ENCODE measurements around the gene GFRA1. TPM values are rescaled to one million over a fixed set of nuclear protein-coding genes. Genes with fewer than 3 reads are reported as not detected.

Gene GFRA1
- total RNA-seq, 4 donors from 2014 or later, result 2.6 to 75.1 (median 48.0) TPM

GRCh38 chr10:116253716-116254115 lies 19.3 kb downstream of the GFRA1 start:
- Histone ChIP-seq H3K4me3 (no peak overlapping the region), H3K27ac (no peak overlapping the region), H3K9me3 (no peaks in the 10 kb centered on the region), H3K36me3 (no peaks in the 10 kb centered on the region), H3K4me1 (no peaks in the 10 kb centered on the region), H3K27me3 (no peaks in the 10 kb centered on the region)
- DNase-seq, result no peak
- intact Hi-C loops (cut with DNase I; ENCODE audit: low total_unique reads), result no loop called here
- TF ChIP-seq POLR2A (IDR thresholded peaks at IDR 0.05), result no peak
- TF ChIP-seq, protein P1, sequence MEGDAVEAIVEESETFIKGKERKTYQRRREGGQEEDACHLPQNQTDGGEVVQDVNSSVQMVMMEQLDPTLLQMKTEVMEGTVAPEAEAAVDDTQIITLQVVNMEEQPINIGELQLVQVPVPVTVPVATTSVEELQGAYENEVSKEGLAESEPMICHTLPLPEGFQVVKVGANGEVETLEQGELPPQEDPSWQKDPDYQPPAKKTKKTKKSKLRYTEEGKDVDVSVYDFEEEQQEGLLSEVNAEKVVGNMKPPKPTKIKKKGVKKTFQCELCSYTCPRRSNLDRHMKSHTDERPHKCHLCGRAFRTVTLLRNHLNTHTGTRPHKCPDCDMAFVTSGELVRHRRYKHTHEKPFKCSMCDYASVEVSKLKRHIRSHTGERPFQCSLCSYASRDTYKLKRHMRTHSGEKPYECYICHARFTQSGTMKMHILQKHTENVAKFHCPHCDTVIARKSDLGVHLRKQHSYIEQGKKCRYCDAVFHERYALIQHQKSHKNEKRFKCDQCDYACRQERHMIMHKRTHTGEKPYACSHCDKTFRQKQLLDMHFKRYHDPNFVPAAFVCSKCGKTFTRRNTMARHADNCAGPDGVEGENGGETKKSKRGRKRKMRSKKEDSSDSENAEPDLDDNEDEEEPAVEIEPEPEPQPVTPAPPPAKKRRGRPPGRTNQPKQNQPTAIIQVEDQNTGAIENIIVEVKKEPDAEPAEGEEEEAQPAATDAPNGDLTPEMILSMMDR (IDR thresholded peaks at IDR 0.05), result no peak

GRCh38 chr10:116251602-116252395 lies 21.2 kb downstream of the GFRA1 start:
- Histone ChIP-seq H3K4me1 (no peaks in the 10 kb centered on the region), H3K27me3 (no peaks in the 10 kb centered on the region), H3K9me3 (no peaks in the 10 kb centered on the region), H3K27ac (no peak overlapping the region), H3K4me3 (no peak overlapping the region), H3K36me3 (no peaks in the 10 kb centered on the region)
- no peak for DNase-seq
- no peak for TF ChIP-seq POLR2A (IDR thresholded peaks at IDR 0.05)
- TF ChIP-seq, protein P1 (IDR thresholded peaks at IDR 0.05), result no peak
- intact Hi-C loops (cut with DNase I; ENCODE audit: low total_unique reads), result no loop called here

GRCh38 chr10:116247691-116248090 lies 25.3 kb downstream of the GFRA1 start:
- Histone ChIP-seq H3K27me3 (no peaks in the 10 kb centered on the region), H3K4me1 (no peaks in the 10 kb centered on the region), H3K27ac (no peak overlapping the region), H3K4me3 (no peak overlapping the region), H3K9me3 (no peaks in the 10 kb centered on the region), H3K36me3 (no peaks in the 10 kb centered on the region)
- TF ChIP-seq, protein P1 (IDR thresholded peaks at IDR 0.05), result no peak
- no peak for TF ChIP-seq POLR2A (IDR thresholded peaks at IDR 0.05)
- intact Hi-C loops (cut with DNase I; ENCODE audit: low total_unique reads), result no loop called here
- no peak for DNase-seq

GRCh38 chr10:116246263-116246662 lies 26.7 kb downstream of the GFRA1 start:
- no peak for DNase-seq
- TF ChIP-seq POLR2A (IDR thresholded peaks at IDR 0.05), result no peak
- TF ChIP-seq, protein P1 (IDR thresholded peaks at IDR 0.05), result no peak
- H3K27ac ChIP-seq, result no peak overlapping the region
- no peaks in the 10 kb centered on the region for H3K4me1 ChIP-seq
- no peaks in the 10 kb centered on the region for H3K9me3 ChIP-seq
- intact Hi-C loops (cut with DNase I; ENCODE audit: low total_unique reads), result no loop called here
- no peaks in the 10 kb centered on the region for H3K27me3 ChIP-seq
- H3K36me3 ChIP-seq, result no peaks in the 10 kb centered on the region
- H3K4me3 ChIP-seq, result no peak overlapping the region

GRCh38 chr10:116245156-116245555 lies 27.9 kb downstream of the GFRA1 start:
- intact Hi-C loops (cut with DNase I; ENCODE audit: low total_unique reads), result no loop called here
- Histone ChIP-seq H3K4me3 (no peak overlapping the region), H3K4me1 (no peaks in the 10 kb centered on the region), H3K36me3 (no peaks in the 10 kb centered on the region), H3K27ac (no peak overlapping the region), H3K9me3 (no peaks in the 10 kb centered on the region), H3K27me3 (no peaks in the 10 kb centered on the region)
- DNase-seq, result no peak
- TF ChIP-seq, protein P1 (IDR thresholded peaks at IDR 0.05), result no peak
- TF ChIP-seq POLR2A (IDR thresholded peaks at IDR 0.05), result no peak
